T-helper 2 cell treated with Interferon-gamma antibody and Interleukin-4, amounts not matched to agents 5 μg/mL and 100 μg/mL, for 36 hours (primary cell): Measurements from ENCODE around the gene FERMT1.

Experiments
- DNase-seq: peaks from one replicate; pipeline ENCODE4 v3.0.0; 2021; ENCODE audit warnings: low spot score
- H3K27ac Mint-ChIP-seq: one replicate; pipeline ENCODE4 v1.8.0; 2021; ENCODE audit warnings: mild to moderate bottlenecking, mixed read lengths
- H3K27me3 Mint-ChIP-seq: one replicate; pipeline ENCODE4 v1.8.0; 2021; ENCODE audit warnings: low read depth, mixed read lengths
- H3K36me3 Mint-ChIP-seq: one replicate; pipeline ENCODE4 v1.8.0; 2021; ENCODE audit warnings: low read depth, mixed read lengths
- H3K4me1 Mint-ChIP-seq: one replicate; pipeline ENCODE4 v1.8.0; 2021; ENCODE audit warnings: low read depth, mixed read lengths
- H3K4me3 Mint-ChIP-seq: one replicate; pipeline ENCODE4 v1.8.0; 2022; ENCODE audit warnings: mild to moderate bottlenecking, moderate library complexity, mixed read lengths
- H3K9me3 Mint-ChIP-seq: one replicate; pipeline ENCODE4 v1.8.0; 2021; ENCODE audit warnings: mixed read lengths

The FERMT1 gene, protein sequence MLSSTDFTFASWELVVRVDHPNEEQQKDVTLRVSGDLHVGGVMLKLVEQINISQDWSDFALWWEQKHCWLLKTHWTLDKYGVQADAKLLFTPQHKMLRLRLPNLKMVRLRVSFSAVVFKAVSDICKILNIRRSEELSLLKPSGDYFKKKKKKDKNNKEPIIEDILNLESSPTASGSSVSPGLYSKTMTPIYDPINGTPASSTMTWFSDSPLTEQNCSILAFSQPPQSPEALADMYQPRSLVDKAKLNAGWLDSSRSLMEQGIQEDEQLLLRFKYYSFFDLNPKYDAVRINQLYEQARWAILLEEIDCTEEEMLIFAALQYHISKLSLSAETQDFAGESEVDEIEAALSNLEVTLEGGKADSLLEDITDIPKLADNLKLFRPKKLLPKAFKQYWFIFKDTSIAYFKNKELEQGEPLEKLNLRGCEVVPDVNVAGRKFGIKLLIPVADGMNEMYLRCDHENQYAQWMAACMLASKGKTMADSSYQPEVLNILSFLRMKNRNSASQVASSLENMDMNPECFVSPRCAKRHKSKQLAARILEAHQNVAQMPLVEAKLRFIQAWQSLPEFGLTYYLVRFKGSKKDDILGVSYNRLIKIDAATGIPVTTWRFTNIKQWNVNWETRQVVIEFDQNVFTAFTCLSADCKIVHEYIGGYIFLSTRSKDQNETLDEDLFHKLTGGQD

GRCh38 chr20:6122873-6123648 lies at the start of gene FERMT1:
Gene FERMT1 (minus strand): TSS chr20:6123030. CDS start chr20:6119554, 3,476 bp downstream.
- Mint-ChIP-seq H3K36me3 (no peaks in the 10 kb centered on the region), H3K4me3 (peak within 1 kb of the TSS; percentile 61), H3K4me1 (peaks cover 9% of the 10 kb centered on the region), H3K27me3 (peaks cover 36% of the 10 kb centered on the region), H3K9me3 (no peaks in the 10 kb centered on the region), H3K27ac (no peak within 1 kb of the TSS)
- DNase-seq: peak; percentile 48

GRCh38 chr20:6169251-6169650 lies 46.4 kb upstream of the FERMT1 start:
- Mint-ChIP-seq H3K9me3 (no peaks in the 10 kb centered on the region), H3K4me1 (no peaks in the 10 kb centered on the region), H3K36me3 (no peaks in the 10 kb centered on the region), H3K27me3 (no peaks in the 10 kb centered on the region), H3K4me3 (no peak overlapping the region), H3K27ac (no peak overlapping the region)
- DNase-seq: no peak

- H3K4me3 Mint-ChIP-seq: no peak overlapping the region
- H3K9me3 Mint-ChIP-seq: no peaks in the 10 kb centered on the region
- H3K4me1 Mint-ChIP-seq: no peaks in the 10 kb centered on the region
- no peaks in the 10 kb centered on the region for H3K27me3 Mint-ChIP-seq
- DNase-seq: no peak
- no peak overlapping the region for H3K27ac Mint-ChIP-seq
- H3K36me3 Mint-ChIP-seq: no peaks in the 10 kb centered on the region
These were observed 45.4 kb upstream of the FERMT1 start for GRCh38 chr20:6168204-6168603.

DNA sequence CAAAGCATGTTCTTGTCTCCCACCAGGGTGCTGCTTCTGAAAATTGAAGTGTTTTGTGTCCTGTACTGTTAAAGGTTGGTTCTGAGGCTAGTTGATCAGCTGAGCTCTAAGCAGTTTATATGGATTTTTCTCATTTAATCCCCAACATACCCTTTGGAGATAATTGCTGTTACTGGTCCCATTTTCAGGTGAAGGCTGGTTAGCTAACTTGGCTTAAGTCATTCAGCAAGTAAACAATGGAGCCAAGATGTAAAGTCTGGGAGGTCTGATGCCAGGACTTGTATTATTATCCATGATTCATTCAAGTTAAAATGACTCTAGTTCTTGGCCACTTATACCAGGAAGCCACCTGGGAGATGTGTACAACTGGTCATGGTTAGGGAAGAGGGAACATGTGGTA lies 42.5 kb upstream of the FERMT1 start:
- no peak for DNase-seq
- Mint-ChIP-seq H3K36me3 (no peaks in the 10 kb centered on the region), H3K4me1 (no peaks in the 10 kb centered on the region), H3K9me3 (no peaks in the 10 kb centered on the region), H3K4me3 (no peak overlapping the region), H3K27ac (no peak overlapping the region), H3K27me3 (no peaks in the 10 kb centered on the region)

DNA sequence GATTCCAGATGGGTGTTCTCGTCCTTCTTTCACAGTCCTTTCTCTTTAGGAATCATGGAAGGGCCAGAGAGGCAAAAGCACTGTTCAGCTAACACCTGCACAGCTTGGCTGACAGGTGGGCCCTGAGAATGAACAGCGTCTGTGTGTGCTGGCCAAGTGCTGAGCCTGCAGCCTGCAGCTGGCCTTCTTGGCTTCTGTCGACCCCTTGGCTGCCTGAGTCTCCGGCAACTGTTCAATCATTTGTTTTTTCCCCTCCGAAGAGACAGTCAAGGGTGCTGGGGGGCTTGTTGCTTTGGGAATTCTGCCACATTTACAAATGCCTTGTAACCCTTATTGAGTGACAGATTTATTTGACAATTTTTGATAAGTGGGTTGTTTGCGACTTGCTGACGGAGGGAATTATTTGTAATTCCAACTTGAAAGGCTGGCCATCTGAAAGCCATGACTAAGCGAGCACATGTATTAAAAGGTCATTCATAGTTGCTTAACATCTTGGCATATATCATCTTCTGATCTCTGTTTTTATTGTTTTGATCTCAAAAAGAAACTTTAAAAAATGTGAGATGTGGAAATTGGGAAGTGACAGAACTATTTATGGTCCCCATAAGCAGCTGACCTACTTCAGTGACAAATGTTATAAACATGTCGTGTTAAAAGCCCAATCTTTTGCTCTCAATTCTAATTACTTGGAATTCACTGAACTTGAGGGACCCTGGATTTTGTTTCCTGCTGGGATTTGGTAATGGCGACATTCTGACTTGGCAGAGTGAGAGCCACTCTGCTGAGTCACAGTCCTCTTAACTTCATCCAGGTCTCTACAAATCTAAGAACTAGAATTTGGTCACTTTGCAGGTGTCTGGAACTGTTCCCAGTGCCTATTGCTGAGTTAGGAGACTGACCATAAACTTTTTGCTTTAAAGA lies 41.9 kb upstream of the FERMT1 start:
- H3K36me3 Mint-ChIP-seq: no peaks in the 10 kb centered on the region
- H3K9me3 Mint-ChIP-seq: no peaks in the 10 kb centered on the region
- no peak overlapping the region for H3K4me3 Mint-ChIP-seq
- no peaks in the 10 kb centered on the region for H3K27me3 Mint-ChIP-seq
- no peak overlapping the region for H3K27ac Mint-ChIP-seq
- H3K4me1 Mint-ChIP-seq: no peaks in the 10 kb centered on the region
- DNase-seq: no peak

DNA sequence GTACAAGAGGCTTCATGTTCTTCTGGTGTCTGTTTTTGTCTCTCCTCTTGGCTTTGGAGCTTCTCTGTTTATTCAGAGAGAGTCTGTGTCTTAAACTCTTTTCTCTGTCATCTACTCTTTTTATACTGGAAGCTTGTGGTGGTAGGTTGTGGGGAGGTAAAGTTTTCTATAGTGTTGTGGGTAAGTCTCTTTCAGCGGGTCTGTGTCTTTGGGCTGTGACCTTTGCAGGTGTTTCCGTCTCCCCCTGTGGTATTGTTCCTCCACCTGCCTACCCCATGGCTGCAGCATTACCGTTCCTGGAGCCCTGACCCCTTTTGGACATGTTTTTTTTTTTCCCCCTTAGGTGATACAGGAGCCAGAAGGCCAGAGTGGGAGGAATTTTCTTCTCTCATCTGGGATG lies 37.9 kb upstream of the FERMT1 start:
- Mint-ChIP-seq H3K4me1 (no peaks in the 10 kb centered on the region), H3K9me3 (no peaks in the 10 kb centered on the region), H3K4me3 (no peak overlapping the region), H3K27ac (no peak overlapping the region), H3K36me3 (no peaks in the 10 kb centered on the region), H3K27me3 (peaks cover 3% of the 10 kb centered on the region)
- no peak for DNase-seq

DNA sequence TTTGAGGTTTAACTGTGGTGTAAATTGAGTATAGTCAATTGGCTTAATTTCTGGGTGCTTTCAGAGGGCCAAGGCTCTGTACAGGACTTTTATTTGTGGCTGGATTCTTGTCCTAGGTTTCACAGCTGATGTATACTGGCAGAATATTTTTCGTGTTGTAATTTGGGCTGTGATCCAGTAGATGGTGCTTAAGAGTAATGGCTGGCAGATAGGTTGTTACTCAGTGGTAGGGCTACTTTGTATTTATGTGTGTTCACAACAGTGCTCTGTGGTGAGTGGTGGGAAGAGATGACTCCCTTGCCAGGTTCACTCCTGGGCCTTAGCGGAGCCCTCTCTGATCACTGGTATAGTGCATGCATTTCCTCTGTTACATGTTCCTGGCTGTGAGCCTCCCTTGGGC lies 34.5 kb upstream of the FERMT1 start:
- no peaks in the 10 kb centered on the region for H3K9me3 Mint-ChIP-seq
- no peak for DNase-seq
- peaks cover 9% of the 10 kb centered on the region for H3K27me3 Mint-ChIP-seq

GRCh38 chr20:6152777-6153176 lies 29.9 kb upstream of the FERMT1 start:
- Mint-ChIP-seq H3K36me3 (no peaks in the 10 kb centered on the region), H3K4me1 (no peaks in the 10 kb centered on the region), H3K4me3 (no peak overlapping the region), H3K27ac (no peak overlapping the region), H3K27me3 (peaks cover 9% of the 10 kb centered on the region), H3K9me3 (no peaks in the 10 kb centered on the region)
- no peak for DNase-seq

More for the DNA sequence above, 34.5 kb upstream of the FERMT1 start:
- Mint-ChIP-seq H3K4me1 (no peaks in the 10 kb centered on the region), H3K27ac (no peak overlapping the region), H3K4me3 (no peak overlapping the region), H3K36me3 (no peaks in the 10 kb centered on the region)

DNA sequence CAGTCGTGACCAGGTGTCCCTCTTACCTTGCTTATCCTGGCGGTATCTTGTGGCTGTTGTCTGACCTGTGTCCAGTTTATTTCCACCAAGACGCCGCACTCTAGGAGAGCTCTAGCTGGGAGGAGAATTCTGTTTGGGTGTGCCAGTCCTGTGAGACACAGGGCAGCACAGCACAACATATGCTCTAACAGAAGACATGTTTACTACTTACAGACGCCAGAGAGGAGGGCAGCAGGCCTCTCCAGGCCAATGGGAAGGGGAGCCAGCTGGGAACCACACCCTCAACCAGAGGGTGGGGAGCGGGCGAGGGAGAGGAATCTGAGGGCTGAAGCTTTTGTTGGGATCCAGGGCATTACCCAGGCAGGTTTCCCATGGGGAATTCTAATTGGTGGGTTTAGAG lies 25.2 kb upstream of the FERMT1 start:
- Mint-ChIP-seq H3K9me3 (no peaks in the 10 kb centered on the region), H3K27me3 (no peaks in the 10 kb centered on the region), H3K4me3 (no peak overlapping the region), H3K4me1 (no peaks in the 10 kb centered on the region), H3K36me3 (no peaks in the 10 kb centered on the region), H3K27ac (no peak overlapping the region)
- no peak for DNase-seq

DNA sequence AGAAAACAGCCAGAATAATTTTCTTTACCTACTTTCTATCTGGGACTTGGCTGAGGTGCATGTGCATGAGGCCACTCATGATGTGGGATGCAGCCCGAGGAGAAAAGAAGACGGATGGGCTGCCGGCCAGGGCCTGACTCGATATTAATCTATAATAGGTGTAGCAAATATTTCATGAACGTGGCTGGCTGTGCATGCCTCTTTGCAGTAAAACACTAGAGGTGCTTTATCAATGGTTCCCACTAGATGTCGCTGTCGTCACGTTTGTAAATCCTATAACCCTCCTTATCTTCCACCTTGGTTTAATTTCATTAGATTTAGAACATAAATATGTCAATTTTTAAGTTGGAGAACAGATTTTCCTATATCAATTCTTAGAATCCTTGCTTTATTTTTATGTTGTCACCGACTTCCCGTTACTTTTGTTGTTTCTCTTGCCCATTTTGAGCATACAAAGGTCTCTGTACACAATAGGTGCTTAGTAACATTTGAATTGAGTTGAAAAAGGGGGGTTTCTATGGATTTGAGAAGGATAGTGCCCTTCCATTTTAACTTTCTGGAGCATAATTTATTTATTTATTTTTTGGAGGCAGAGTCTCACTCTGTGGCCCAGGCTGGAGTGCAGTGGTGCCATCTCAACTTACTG lies 19.6 kb upstream of the FERMT1 start:
- H3K27ac Mint-ChIP-seq: no peak overlapping the region
- no peaks in the 10 kb centered on the region for H3K4me1 Mint-ChIP-seq
- no peak overlapping the region for H3K4me3 Mint-ChIP-seq
- no peaks in the 10 kb centered on the region for H3K27me3 Mint-ChIP-seq
- no peaks in the 10 kb centered on the region for H3K9me3 Mint-ChIP-seq
- peak; percentile 13 for DNase-seq
- H3K36me3 Mint-ChIP-seq: no peaks in the 10 kb centered on the region

- Mint-ChIP-seq H3K27ac (no peak overlapping the region), H3K4me3 (no peak overlapping the region), H3K9me3 (no peaks in the 10 kb centered on the region), H3K36me3 (no peaks in the 10 kb centered on the region), H3K27me3 (no peaks in the 10 kb centered on the region), H3K4me1 (no peaks in the 10 kb centered on the region)
- no peak for DNase-seq
These were observed 18.1 kb upstream of the FERMT1 start for GRCh38 chr20:6140947-6141346.

- Mint-ChIP-seq H3K4me3 (no peak overlapping the region), H3K27ac (no peak overlapping the region), H3K9me3 (no peaks in the 10 kb centered on the region), H3K27me3 (peaks cover 4% of the 10 kb centered on the region), H3K36me3 (no peaks in the 10 kb centered on the region), H3K4me1 (no peaks in the 10 kb centered on the region)
- no peak for DNase-seq
These were observed 12.5 kb upstream of the FERMT1 start for GRCh38 chr20:6135347-6135746.

GRCh38 chr20:6134592-6134991 lies 11.8 kb upstream of the FERMT1 start:
- Mint-ChIP-seq H3K4me1 (no peaks in the 10 kb centered on the region), H3K4me3 (no peak overlapping the region), H3K9me3 (no peaks in the 10 kb centered on the region), H3K27me3 (peaks cover 4% of the 10 kb centered on the region), H3K27ac (no peak overlapping the region), H3K36me3 (no peaks in the 10 kb centered on the region)
- no peak for DNase-seq
